Spinal cord (tissue), 10 donors: ENCODE measurements around the gene C11orf71. TPM values are rescaled to one million over a fixed set of nuclear protein-coding genes. Genes with fewer than 3 reads are reported as not detected.

Experiments
- DNase-seq, 6 donors: peaks; one replicate each; pipeline versions ENCODE4 v3.0.0 to v3.0.0-alpha.2; 2013 to 2015; ENCODE audit warnings: low spot score in 6 of 6, low read depth in 4 of 6
- H3K27ac ChIP-seq: one replicate; pipeline ENCODE4 v1.5.1; 2013; ENCODE audit warnings: low read depth, low read length, control low read depth
- H3K27me3 ChIP-seq: one replicate; pipeline ENCODE4 v1.6.1; 2013; ENCODE audit warnings: low read length; ENCODE audit not compliant: control insufficient read depth, insufficient read depth
- H3K36me3 ChIP-seq: one replicate; pipeline ENCODE4 v1.6.1; 2013; ENCODE audit warnings: low read length; ENCODE audit not compliant: control insufficient read depth, insufficient read depth
- H3K4me1 ChIP-seq: one replicate; pipeline ENCODE4 v1.6.1; 2013; ENCODE audit warnings: low read length; ENCODE audit not compliant: control insufficient read depth, insufficient read depth
- H3K4me3 ChIP-seq: one replicate; pipeline ENCODE4 v1.5.1; 2013; ENCODE audit warnings: low read depth, low read length, control low read depth
- H3K9me3 ChIP-seq: one replicate; pipeline ENCODE4 v1.6.1; 2013; ENCODE audit warnings: low read length; ENCODE audit not compliant: control insufficient read depth, insufficient read depth
- WGBS: methylation state at CpG from one replicate; pipeline ENCODE4 v1.1.5; 2013; ENCODE audit warnings: missing lambda C conversion rate; ENCODE audit not compliant: insufficient coverage; 5-methylcytosine and 5-hydroxymethylcytosine counted together
- polyA plus RNA-seq, 2 donors: library from polyadenylated mRNA; unstranded; fragments of 120-200 nt; gene quantifications; one replicate each; pipeline ENCODE4 v1.2.1, GENCODE V29; 2013; ENCODE audit not compliant: insufficient read length in 2 of 2
- total RNA-seq, 2 donors: library from RNA; depleted of rRNA in 1 of 2; stranded (reverse); fragments of 120-200 nt in 1 of 2; fragments of >200 nt in 1 of 2; gene quantifications; one replicate each; pipeline versions ENCODE4 v1.2.3 to v1.2.4, GENCODE V29; 2013 to 2014
- donor health status: healthy.

Gene C11orf71
- total and polyA plus RNA-seq, 4 donors: 11.5 to 23.4 (median 16.4) TPM

GRCh38 chr11:114366331-114367243 lies 33.7 kb downstream of the C11orf71 start:
- Histone ChIP-seq H3K4me1 (no peaks in the 10 kb centered on the region), H3K36me3 (no peaks in the 10 kb centered on the region), H3K27me3 (no peaks in the 10 kb centered on the region), H3K27ac (no peak overlapping the region), H3K4me3 (no peak overlapping the region), H3K9me3 (no peaks in the 10 kb centered on the region)
- WGBS: 84% methylated on average over 10 of the region's 13 CpGs
- DNase-seq: no peak

GRCh38 chr11:114362958-114363357 lies 37.4 kb downstream of the C11orf71 start:
- 80% methylated on average over 1 of the region's 3 CpGs for WGBS
- H3K27ac ChIP-seq: no peak overlapping the region
- no peaks in the 10 kb centered on the region for H3K36me3 ChIP-seq
- no peak for DNase-seq
- no peaks in the 10 kb centered on the region for H3K9me3 ChIP-seq
- H3K27me3 ChIP-seq: no peaks in the 10 kb centered on the region
- H3K4me1 ChIP-seq: no peaks in the 10 kb centered on the region
- H3K4me3 ChIP-seq: no peak overlapping the region

GRCh38 chr11:114362326-114362725 lies 38.0 kb downstream of the C11orf71 start:
- Histone ChIP-seq H3K27ac (no peak overlapping the region), H3K36me3 (no peaks in the 10 kb centered on the region), H3K4me3 (no peak overlapping the region), H3K27me3 (no peaks in the 10 kb centered on the region), H3K9me3 (no peaks in the 10 kb centered on the region), H3K4me1 (no peaks in the 10 kb centered on the region)
- WGBS: no CpG with 5 or more reads among the region's 4 CpGs
- DNase-seq: no peak

GRCh38 chr11:114359342-114359741 lies 41.0 kb downstream of the C11orf71 start:
- Histone ChIP-seq H3K27ac (no peak overlapping the region), H3K4me1 (no peaks in the 10 kb centered on the region), H3K36me3 (no peaks in the 10 kb centered on the region), H3K9me3 (no peaks in the 10 kb centered on the region), H3K4me3 (no peak overlapping the region), H3K27me3 (no peaks in the 10 kb centered on the region)
- no peak for DNase-seq

- H3K27ac ChIP-seq: no peak overlapping the region
- no peaks in the 10 kb centered on the region for H3K36me3 ChIP-seq
- no peaks in the 10 kb centered on the region for H3K9me3 ChIP-seq
- no peaks in the 10 kb centered on the region for H3K4me1 ChIP-seq
- WGBS: no CpG with 5 or more reads among the region's 1 CpG
- no peaks in the 10 kb centered on the region for H3K27me3 ChIP-seq
- no peak overlapping the region for H3K4me3 ChIP-seq
- no peak for DNase-seq
Observed at GRCh38 chr11:114358716-114359115, 41.6 kb downstream of the C11orf71 start.

- Histone ChIP-seq H3K27me3 (no peaks in the 10 kb centered on the region), H3K9me3 (no peaks in the 10 kb centered on the region), H3K4me1 (no peaks in the 10 kb centered on the region), H3K36me3 (no peaks in the 10 kb centered on the region), H3K27ac (no peak overlapping the region), H3K4me3 (no peak overlapping the region)
- peak in 2 of 6 donors; percentile 21 to 24 for DNase-seq
- WGBS: 76% methylated on average over 3 of the region's 3 CpGs
Observed at GRCh38 chr11:114354076-114354475, 46.2 kb downstream of the C11orf71 start.

- WGBS: no CpG with 5 or more reads among the region's 3 CpGs
- H3K27ac ChIP-seq: no peak overlapping the region
- H3K9me3 ChIP-seq: no peaks in the 10 kb centered on the region
- no peaks in the 10 kb centered on the region for H3K27me3 ChIP-seq
- H3K4me1 ChIP-seq: no peaks in the 10 kb centered on the region
- H3K4me3 ChIP-seq: no peak overlapping the region
- H3K36me3 ChIP-seq: no peaks in the 10 kb centered on the region
- DNase-seq: no peak
Observed at GRCh38 chr11:114353443-114353842, 46.9 kb downstream of the C11orf71 start.

- no peaks in the 10 kb centered on the region for H3K27me3 ChIP-seq
- no peak overlapping the region for H3K4me3 ChIP-seq
- no peaks in the 10 kb centered on the region for H3K4me1 ChIP-seq
- no peaks in the 10 kb centered on the region for H3K36me3 ChIP-seq
- H3K9me3 ChIP-seq: no peaks in the 10 kb centered on the region
- H3K27ac ChIP-seq: no peak overlapping the region
- DNase-seq: no peak
- WGBS: 95% methylated on average over 4 of the region's 10 CpGs
Observed at GRCh38 chr11:114350022-114350421, 50.3 kb downstream of the C11orf71 start.
